Measurements from ENCODE around the gene MORC3.
"Not testable (repeated sequence)": the region's sequence is repeated elsewhere in the genome, so short reads cannot be mapped to it uniquely, and the experiment has no call there.

The MORC3 gene, protein sequence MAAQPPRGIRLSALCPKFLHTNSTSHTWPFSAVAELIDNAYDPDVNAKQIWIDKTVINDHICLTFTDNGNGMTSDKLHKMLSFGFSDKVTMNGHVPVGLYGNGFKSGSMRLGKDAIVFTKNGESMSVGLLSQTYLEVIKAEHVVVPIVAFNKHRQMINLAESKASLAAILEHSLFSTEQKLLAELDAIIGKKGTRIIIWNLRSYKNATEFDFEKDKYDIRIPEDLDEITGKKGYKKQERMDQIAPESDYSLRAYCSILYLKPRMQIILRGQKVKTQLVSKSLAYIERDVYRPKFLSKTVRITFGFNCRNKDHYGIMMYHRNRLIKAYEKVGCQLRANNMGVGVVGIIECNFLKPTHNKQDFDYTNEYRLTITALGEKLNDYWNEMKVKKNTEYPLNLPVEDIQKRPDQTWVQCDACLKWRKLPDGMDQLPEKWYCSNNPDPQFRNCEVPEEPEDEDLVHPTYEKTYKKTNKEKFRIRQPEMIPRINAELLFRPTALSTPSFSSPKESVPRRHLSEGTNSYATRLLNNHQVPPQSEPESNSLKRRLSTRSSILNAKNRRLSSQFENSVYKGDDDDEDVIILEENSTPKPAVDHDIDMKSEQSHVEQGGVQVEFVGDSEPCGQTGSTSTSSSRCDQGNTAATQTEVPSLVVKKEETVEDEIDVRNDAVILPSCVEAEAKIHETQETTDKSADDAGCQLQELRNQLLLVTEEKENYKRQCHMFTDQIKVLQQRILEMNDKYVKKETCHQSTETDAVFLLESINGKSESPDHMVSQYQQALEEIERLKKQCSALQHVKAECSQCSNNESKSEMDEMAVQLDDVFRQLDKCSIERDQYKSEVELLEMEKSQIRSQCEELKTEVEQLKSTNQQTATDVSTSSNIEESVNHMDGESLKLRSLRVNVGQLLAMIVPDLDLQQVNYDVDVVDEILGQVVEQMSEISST

DNA sequence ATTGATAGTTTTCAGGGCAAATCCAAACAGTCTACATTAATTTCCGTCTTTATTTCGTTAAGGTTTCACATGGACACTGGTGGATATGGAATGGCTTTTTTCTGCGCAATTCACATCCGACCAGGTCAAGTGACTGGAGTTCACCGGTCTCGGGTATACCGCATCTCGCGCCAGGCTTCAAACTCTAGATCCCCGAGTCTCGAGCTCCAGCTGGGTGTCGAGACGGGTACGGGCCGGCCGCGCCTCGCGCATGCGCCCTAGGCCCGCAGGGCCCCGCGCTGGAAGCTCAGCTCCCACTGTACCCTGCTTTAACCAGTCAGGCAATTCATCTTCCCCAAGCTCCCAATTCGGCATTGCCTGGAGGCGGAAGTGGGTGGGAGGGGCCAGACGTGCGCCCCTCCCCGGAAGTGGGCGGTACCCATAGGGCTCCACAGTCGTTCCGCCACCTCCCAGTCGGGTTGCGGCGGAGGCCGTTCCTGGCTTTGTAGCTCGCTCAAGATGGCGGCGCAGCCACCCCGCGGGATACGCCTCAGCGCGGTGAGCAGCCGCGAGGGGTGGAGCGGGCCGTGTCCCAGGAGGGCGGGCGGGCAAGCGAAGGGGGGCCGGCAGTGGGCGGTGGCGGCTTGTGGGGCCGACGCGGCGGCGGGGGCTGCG is at the start of gene MORC3:
Gene MORC3 (plus strand): TSS at position 431 of the 654 bp plus-strand sequence. CDS start 68 bp downstream, at position 499.
- peak; percentile 97 for DNase-seq

DNA sequence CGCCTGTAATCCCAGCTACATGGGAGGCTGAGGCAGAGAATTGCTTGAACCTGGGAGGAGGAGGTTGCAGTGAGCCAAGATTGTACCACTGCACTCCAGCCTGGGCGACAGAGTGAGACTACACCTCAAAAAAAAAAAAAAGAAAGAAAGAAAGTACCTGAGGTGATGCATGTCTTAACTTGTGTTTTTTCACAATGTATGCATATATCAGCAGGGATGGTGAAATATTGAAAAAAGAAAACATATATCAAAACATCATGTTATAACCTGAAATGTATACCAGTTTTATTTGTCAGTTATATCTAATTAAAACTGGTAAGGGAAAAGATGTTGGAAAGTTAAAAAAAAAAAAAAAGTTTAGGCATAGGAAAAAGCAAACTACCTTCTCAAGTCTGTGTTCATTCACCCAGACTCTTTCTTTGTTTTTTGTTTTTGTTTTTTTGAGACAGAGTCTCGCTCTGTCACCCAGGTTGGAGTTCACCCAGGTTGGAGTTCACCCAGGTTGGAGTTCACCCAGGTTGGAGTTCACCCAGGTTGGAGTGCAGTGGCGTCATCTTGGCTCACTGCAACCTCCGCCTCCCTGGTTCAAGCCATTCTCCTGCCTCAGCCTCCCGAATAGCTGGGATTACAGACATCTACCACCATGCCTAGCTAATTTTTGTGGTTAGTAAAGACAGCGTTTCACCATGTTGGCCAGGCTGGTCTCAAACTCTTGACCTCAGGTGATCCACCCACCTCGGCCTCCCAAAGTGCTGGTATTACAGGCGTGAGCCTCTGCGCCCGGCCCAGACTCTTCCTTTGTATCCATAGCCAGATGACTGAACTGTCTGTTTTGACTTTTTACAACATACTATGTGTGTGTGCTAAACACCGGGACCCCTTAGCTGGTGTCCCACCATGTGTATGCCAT is 49.0 kb upstream of the MORC3 start:
- not testable (repeated sequence) for DNase-seq

DNA sequence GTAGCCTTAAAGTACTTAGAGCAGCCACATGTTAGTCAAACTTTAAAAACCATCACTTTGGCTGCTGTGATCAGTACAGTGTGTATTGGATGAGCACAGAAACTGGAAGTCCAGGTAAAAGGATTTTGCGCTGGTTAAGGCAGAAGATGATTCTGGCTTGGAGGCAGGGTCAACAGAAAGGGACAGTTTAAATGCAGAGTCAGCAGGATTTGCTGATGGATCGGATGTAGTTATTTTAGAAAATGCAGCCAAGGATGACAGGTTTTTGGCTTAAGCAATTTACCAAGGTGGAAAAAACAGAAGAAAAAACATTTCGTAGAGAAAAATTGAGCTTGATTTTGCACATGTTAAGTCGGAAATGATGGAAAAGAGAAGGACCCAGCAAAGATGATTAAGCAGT is 45.9 kb upstream of the MORC3 start:
- DNase-seq = no peak

DNA sequence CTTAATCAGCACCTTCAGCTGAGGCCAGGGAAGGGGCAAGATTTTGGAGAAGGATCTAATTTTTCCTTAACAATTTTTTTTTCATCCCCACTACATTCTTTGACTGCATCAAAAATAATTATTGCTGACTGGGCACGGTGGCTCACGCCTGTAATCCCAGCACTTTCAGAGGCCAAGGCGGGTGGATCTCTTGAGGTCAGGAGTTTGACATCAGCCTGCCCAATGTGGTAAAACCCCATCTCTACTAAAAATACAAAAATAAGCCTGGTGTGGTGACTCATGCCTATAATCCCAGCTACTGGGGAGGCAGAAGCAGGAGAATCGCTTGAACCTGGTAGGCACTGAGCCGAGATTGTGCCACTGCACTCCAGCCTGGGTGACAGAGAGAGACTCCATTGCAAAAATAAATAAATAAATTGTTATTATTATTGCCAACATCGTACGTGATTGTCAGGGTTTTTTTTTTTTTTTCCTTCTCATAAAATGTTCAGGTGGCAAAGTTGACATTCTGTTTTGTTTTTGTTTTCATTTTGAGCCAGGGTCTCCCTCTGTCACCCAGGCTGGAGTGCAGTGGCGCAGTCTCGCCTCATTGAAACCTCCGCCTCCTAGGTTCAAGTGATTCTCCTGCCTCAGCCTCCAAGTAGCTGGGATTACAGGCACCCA is 37.3 kb upstream of the MORC3 start:
- no peak for DNase-seq

DNA sequence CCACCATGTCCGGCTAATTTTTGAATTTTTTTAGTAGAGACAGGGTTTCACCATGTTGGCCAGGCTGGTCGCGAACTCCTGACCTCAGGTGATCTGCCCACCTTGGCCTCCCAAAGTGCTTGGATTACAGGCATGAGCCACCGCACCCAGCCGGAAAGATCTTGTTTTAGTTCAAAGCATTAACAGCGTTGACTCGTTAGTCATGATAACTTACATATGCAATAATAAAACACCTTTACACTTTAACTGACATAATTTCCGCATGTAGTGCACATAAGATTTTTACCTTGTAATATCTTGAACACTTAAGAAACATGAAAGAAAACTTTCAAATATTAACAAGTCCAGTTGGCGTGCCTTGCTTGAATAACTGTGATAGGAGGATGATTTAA is 36.8 kb upstream of the MORC3 start:
- DNase-seq = not testable (repeated sequence)

DNA sequence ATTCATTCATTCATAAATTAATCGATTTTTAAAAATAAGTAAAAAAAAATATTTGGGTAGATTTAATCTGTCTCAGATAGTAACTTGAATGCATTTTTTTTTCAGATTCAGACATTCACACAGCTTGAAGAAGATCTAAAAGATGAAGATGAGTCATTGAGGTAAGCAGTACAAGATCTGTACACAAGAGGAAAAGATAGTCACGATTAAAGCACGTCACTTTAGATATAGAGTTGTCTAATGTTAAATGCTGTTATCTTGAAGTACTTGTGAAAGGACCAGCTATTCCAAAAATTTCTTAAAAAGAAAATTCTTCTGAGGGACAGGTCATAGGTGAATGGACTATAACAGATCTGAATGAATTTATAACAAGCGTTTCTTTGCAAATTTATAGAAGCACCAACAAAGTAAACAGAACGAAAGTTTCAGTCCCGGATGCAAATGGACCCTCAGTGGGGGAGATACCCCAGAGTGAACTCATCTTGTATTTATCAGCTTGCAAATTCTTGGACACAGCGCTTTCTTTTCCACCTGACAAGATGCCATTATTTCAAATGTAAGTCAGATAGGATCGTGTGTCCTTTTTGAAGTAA is 31.2 kb upstream of the MORC3 start:
- DNase-seq = no peak

DNA sequence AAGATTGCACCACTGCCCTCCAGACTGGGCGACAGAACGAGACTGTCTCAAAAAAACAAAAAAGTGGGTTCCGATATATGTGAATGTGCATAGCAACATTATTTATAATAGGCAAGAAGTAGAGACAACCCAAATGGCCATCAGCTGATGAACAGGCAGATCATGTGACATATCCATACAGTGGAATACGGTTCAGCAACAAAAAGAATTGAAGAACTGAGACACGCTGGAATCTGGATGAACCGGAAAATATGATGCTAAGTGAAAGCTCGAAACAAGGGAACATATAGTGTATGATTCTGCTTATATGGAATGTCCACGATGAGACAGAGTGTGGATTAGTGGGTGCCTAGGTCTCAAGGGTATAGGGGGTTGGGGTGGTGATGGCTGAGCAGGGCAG is 28.5 kb upstream of the MORC3 start:
- no peak for DNase-seq

DNA sequence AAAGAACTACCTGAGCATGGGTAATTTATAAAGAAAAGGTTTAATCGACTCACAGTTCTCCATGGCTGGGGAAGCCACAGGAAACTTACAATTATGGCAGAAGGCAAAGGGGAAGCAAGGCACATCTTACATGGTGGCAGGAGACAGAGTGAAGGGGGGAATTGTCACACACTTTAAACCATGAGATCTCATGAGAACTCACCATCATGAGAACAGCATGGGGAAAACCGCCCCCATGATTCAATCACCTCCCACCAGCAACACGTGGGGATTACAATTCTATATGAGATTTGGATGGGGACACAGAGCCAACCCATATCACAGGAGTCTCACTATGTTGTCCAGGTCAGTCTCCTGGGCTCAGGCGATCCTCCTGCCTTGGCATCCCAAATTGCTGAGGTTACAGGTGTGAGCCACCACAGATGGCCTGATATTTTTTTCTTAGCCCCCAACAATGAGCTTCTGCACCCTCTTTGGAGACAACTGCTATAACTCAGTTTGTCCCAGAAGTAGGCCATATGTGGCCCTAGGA is 22.5 kb upstream of the MORC3 start:
- no peak for DNase-seq

DNA sequence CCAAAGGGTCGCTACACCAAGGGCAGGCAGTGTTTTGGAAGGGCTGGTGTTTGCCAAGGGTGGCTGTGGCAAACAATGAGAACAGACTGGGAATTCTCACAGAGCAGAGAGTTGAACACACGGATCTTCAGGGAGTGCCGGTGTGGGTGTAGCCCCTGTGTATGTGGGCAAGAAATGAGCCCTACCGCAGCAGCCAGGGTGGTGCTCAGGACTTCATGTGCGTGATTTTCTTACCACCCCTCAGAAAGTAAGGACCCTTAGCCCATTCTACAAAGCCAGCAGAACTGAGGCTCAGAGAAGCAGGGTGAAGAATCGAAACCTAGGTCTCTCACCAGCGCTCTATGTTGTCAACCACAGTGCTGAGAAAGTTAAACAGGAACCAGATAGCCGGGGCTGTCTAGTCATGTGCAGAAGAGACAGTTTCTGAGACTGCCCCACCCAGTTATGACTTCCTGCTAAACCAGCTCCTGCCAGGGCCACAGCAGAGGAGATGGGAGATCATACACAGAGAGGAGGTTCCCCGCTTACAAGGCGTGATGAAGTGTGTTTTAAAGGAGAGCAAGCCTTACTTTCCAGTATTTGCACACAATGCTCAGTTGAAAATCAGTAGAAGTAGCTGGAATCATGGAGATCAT is 21.9 kb upstream of the MORC3 start:
- DNase-seq = peak; percentile 47 to 54

DNA sequence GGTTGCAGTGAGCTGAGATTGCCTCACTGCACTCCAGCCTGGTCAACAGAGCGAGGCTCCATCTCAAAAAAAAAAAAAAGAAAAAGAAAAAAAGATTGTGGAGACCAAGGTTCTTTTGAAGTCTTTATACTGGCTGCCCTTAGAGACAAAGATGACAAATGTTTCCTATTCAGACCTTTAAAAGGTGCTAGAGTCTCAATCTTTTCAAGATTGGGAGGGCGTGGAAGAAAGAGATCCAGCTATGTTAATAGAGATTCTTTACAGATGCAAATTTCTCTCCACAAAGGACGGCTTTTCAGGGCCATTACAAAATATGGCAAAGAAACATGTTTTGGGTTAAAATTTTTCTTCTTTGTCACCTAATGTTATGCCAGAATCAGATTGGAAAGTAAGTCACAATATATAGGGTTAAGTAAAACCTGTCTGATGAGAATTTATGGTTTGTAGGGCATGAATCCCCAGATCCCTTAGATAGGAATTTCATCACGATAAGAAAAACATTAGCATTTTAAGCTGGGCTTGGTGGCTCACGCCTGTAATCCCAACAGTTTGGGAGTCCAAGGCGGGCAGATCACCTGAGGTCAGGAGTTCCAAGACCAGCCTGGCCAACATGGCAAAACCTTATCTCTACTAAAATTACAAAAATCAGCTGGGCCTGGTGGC is 13.0 kb upstream of the MORC3 start:
- no peak for DNase-seq

DNA sequence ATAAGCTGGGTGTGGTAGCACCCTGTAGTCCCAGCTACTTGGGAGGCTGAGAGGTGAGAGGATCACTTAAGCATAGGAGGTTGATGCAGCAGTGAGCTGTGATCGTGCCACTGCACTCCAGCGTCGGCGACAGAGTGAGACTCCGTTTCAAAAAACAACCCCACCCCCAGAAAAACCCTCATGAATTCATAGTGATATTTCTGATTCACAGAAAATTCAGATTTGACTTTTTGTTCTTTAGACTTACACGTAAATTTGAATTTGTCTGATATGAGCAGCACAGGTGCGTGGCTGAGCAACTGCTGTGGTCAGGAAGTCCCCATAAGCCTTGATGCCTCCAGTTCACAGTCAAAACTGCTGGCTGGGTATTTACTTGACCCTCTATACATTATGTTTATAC is 10.0 kb upstream of the MORC3 start:
- DNase-seq = no peak

DNA sequence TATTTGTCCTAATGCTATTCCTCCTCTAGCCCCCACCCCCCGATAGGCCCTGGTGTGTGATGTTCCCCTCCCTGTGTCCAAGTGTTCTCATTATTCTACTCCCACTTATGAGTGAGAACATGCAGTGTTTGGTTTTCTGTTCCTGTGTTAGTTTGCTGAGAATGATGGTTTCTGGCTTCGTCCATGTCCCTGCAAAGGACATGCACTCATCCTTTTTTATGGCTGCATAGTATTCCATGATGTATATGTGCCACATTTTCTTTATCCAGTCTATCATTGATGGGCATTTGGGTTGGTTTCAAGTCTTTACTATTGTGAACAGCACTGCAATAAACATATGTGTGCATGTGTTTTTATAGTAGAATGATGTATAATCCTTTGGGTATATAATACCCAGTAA is 6.6 kb upstream of the MORC3 start:
- not testable (repeated sequence) for DNase-seq

DNA sequence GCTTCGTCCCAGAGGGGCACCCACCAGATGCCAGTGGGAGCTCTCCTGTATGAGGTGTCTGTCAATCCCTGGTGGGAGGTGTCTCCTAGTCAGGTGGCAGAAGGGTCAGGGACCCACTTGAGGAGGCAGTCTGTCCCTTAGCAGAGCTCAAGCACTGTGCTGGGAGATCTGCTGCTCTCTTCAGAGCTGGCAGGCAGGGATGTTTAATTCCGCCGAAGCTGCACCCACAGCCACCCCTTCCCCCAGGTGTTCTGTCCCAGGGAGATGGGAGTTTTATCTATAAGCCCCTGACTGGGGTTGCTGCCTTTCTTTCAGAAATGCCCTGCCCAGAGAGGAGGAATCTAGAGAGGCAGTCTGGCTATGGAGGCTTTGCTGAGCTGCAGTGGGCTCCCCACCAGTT is 4.0 kb upstream of the MORC3 start:
- not testable (repeated sequence) for DNase-seq

DNA sequence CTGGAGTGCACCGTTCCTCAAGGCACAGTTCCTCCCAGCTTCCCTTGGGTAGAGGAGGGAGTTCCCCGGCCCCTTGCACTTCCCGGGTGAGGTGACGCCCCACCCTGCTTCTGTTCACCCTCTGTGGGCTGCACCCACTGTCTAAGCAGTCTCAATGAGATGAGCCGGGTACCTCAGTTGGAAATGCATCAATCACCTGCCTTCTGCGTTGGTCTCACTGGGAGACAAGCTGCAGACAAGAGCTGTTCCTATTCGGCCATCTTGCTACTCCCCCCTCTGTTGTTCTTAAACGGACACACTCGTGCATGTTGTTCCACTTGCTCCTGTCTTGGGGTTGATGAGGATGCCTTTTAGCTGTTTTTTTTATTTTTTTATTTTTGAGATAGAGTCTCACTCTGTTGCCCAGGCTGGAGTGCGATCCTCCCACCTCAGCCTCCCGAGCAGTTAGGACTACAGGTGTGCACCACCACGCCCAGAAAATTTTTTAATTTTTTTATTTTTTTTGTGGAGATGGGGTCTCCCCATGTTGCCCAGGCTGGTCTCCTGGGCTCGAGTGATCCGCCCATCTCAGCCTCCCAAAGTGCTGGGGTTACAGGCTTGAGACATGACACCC is 3.0 kb upstream of the MORC3 start:
- no peak for DNase-seq

DNA sequence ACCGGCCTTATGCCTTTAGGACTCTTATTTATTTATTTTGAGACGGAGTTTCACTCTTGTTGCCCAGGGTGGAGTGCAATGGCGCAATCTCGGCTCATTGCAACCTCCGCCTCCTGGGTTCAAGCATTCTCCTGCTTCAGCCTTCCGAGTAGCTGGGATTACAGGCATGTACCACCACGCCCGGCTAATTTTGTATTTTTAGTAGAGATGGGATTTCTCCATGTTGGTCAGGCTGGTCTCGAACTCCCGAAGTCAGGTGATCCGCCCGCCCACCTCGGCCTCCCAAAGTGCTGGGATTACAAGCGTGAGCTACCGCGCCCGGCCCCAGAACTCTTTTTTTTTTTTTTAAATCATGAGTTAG is 611 bp upstream of the MORC3 start:
- DNase-seq = not testable (repeated sequence)

DNA sequence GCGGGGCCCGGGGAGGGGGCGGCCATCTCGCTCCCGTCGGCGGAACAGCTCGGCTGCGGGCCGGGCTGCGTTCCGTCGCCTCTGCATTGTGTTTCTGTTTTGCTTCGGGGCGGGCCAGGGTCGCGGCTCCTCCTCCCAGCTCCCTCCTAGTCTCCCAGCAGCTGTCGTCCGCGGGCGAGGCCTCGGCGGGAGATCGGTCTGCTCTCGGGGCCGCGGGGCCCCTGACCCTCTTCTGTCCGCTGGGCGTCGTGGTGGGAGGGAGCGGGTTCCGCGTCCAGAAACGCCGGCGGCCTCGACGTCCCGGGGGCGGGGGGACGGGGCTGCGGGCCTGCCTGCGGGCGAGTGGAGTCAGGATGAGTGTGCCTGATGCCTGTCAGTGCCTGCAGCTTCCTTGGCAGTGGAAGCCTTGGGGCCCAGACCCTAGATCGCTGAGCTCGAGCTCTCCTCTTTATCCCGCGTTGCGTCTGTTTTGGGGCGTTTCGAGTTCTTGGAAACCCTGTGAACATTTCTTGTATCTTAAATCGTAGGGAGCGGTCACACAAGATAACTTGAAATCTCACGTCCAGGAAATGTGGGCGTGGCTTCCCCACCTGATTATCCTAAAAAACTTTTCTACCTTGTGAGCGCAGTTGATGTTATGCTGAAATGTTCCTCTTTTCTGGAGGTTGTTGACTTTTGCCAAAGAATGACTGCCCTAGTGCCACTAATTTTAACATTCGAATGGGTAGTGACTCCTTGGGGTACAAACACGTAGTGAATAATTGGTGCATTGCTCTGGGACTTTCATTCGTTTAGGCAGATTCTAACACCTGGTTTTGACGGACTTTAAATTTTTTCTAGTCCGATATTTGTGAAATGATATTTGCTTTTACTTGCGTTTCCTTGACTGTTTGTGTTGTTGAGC is 676 bp downstream of the MORC3 start:
- peak; percentile 40 to 41 for DNase-seq

DNA sequence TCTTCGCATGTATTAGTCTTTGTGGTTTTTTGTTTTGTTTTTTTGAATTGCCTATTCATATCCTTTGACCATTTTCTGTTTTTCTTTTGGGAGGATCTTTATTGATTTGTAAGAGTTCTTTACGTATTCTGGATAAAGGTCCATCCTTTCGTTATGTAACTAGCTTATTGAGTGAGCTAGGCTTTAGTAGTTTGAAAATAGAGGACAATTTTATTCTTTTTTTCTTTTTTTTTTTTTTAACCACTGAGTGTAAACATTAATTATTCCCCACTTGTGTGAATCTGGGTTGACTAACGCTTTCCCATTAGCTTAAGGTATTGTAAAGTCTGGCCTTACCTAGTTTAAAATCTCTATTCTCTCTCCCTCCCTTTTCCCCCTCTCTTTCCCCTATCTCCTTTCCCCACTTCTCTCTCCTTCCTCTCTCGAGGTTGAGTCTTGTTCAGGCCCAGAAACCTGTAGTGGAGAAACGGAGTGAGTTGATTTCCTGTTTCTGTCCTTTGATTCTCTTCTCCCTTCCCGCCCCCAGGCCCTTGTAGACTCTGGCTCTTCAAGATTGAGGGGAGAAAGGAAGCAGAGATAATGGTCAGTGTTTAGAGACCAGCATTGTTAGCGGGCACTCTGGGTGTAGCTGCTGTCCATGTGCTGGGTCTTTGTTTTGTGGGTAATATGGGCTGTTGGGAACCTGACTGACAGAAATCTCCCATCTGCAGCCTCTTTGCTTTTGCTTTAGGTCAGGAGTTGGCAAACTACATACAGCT is 1.5 kb downstream of the MORC3 start:
- no peak for DNase-seq

DNA sequence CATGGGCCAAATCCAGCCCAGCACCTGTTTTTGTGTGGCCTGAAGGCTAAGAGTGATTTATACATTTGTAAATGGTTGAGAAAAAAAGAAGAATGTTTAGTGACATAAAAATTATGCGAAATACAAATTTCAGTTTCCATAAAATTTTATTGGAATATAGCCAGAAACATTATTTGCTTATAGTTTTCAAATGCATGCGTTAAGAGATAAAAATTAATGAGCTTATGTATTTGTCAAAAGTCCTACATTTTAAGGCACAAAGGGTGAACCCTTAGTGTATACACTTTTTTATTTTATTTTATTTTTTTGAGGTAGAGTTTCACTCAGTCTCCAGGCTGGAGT is 2.1 kb downstream of the MORC3 start:
- DNase-seq = no peak

All from activated CD4-positive, alpha-beta T cell treated with anti-CD3 and anti-CD28 coated beads, Interleukin-2, amount 50 U/mL, for 4 hours (primary cell).